B cell (primary cell): ENCODE data around the gene SORL1. TPM values are rescaled to one million over a fixed set of nuclear protein-coding genes. Genes with fewer than 3 reads are reported as not detected.

Source experiments
- ATAC-seq: fragments of 200-7000 bp; cut with Tn5 transposase; one replicate; pipeline ENCODE4 v1.10.0; 2021; ENCODE audit warnings: low read depth, mild to moderate bottlenecking, moderate number of reproducible peaks, moderate library complexity
- CTCF ChIA-PET: fragments of 350-600 bp; sonication (Branson Sonifier 250); formaldehyde crosslinking; loops from one replicate; lab custom pipeline; 2021; ENCODE audit warnings: antibody characterized with exemption, inconsistent platforms; lab: Charles Lee
- POLR2A ChIA-PET: fragments of 350-600 bp; sonication (Branson Sonifier 250); formaldehyde crosslinking; loops from one replicate; lab custom pipeline; 2021; ENCODE audit warnings: antibody characterized with exemption; lab: Charles Lee
- DNase-seq: peaks from one replicate; pipeline ENCODE4 v3.0.0; 2013
- H2AFZ ChIP-seq: 2 replicates; pipeline ENCODE4 v1.6.1; 2012; ENCODE audit warnings: mild to moderate bottlenecking, low read depth, low read length; ENCODE audit not compliant: insufficient read depth, poor library complexity, severe bottlenecking
- H3K27ac ChIP-seq, 2 donors: 1 replicate in 1 of 2; 2 replicates in 1 of 2; pipeline ENCODE4 v1.5.1; 2012 to 2013; ENCODE audit warnings: low read length in 2 of 2, mild to moderate bottlenecking in 2 of 2, moderate library complexity in 1 of 2
- H3K27me3 ChIP-seq, 4 experiments: fragments of 200-600 bp in 1 of 4; sonication (generic) in 1 of 4; replicated peaks in 1 of 4; 1 replicate in 2 of 4; 2 replicates in 2 of 4; pipeline versions ENCODE4 v1.6.1 to v1.7.0; 2013 to 2016; ENCODE audit warnings: low read length in 3 of 4, mild to moderate bottlenecking in 2 of 4, mixed read lengths in 1 of 4, moderate library complexity in 1 of 4; ENCODE audit not compliant: insufficient read depth in 4 of 4, control insufficient read depth in 3 of 4; ENCODE audit errors: control extremely low read depth in 1 of 4
- H3K36me3 ChIP-seq, 2 experiments: replicated peaks in 1 of 2; 1 replicate in 1 of 2; 2 replicates in 1 of 2; pipeline versions ENCODE4 v1.6.1 to v1.7.1; 2013; ENCODE audit warnings: low read length in 1 of 2; ENCODE audit not compliant: insufficient read depth in 2 of 2, control insufficient read depth in 1 of 2; ENCODE audit errors: control extremely low read depth in 1 of 2, extremely low read depth in 1 of 2
- H3K4me1 ChIP-seq, 2 donors: fragments of 200-600 bp in 1 of 2; sonication (generic) in 1 of 2; 1 replicate in 1 of 2; 2 replicates in 1 of 2; pipeline versions ENCODE4 v1.5.1 to v1.6.1; 2013 to 2017; ENCODE audit warnings: low read length in 2 of 2; ENCODE audit not compliant: control insufficient read depth in 2 of 2, insufficient read depth in 2 of 2
- H3K4me2 ChIP-seq: replicated peaks from 2 replicates; pipeline ENCODE3; 2012; ENCODE audit warnings: mild to moderate bottlenecking, low read depth, low read length; ENCODE audit not compliant: poor library complexity, severe bottlenecking
- H3K4me3 ChIP-seq, 5 experiments: fragments of 200-600 bp in 1 of 5; sonication (generic) in 1 of 5; 1 replicate in 3 of 5; 2 replicates in 2 of 5; pipeline versions ENCODE4 v1.5.1 to v1.7.0; 2011 to 2016; ENCODE audit warnings: low read length in 4 of 5, mild to moderate bottlenecking in 4 of 5, low read depth in 2 of 5, control low read depth in 1 of 5, moderate library complexity in 1 of 5; ENCODE audit not compliant: insufficient read depth in 1 of 5; ENCODE audit errors: control extremely low read depth in 1 of 5, extremely low read depth in 1 of 5
- H3K79me2 ChIP-seq: fragments of 200-600 bp; sonication (generic); one replicate; pipeline ENCODE4 v1.6.0; 2016; ENCODE audit warnings: low read length; ENCODE audit not compliant: control insufficient read depth, insufficient read depth
- H3K9ac ChIP-seq: fragments of 200-600 bp; sonication (generic); 2 replicates; pipeline ENCODE4 v1.6.1; 2017; ENCODE audit warnings: mild to moderate bottlenecking, low read length, moderate library complexity
- H3K9me3 ChIP-seq, 3 donors: one replicate each; pipeline versions ENCODE4 v1.6.1 to v1.7.1; 2013; ENCODE audit warnings: low read length in 2 of 3; ENCODE audit not compliant: control insufficient read depth in 2 of 3, insufficient read depth in 1 of 3; ENCODE audit errors: control extremely low read depth in 1 of 3
- H4K20me1 ChIP-seq: 2 replicates; pipeline ENCODE4 v1.6.0; 2012; ENCODE audit warnings: mild to moderate bottlenecking, low read length; ENCODE audit not compliant: insufficient read depth, control insufficient read depth, poor library complexity, severe bottlenecking
- H3K27ac Mint-ChIP-seq: one replicate; pipeline ENCODE4 v1.8.0; 2021; ENCODE audit warnings: mixed read lengths
- H3K27me3 Mint-ChIP-seq: one replicate; pipeline ENCODE4 v1.8.0; 2021; ENCODE audit warnings: mixed read lengths
- H3K4me1 Mint-ChIP-seq: one replicate; pipeline ENCODE4 v1.8.0; 2021; ENCODE audit warnings: mixed read lengths
- H3K4me3 Mint-ChIP-seq: one replicate; pipeline ENCODE4 v1.8.0; 2021; ENCODE audit warnings: mixed read lengths
- H3K9me3 Mint-ChIP-seq: one replicate; pipeline ENCODE4 v1.8.0; 2022; ENCODE audit warnings: mixed read lengths; ENCODE audit not compliant: insufficient read depth
- CTCF ChIP-seq: fragments of 200-600 bp; IDR thresholded peaks from one replicate; pipeline ENCODE4 v1.8.0; 2022; ENCODE audit warnings: antibody characterized with exemption, mild to moderate bottlenecking
- EZH2 ChIP-seq: IDR thresholded peaks from 2 replicates; pipeline ENCODE4 v1.6.1; 2012; ENCODE audit warnings: borderline replicate concordance, low read depth, mild to moderate bottlenecking, moderate library complexity, low read length; ENCODE audit not compliant: insufficient read depth, poor library complexity, severe bottlenecking
- WGBS: methylation state at CpG from one replicate; pipeline ENCODE4 v1.1.5; 2013; ENCODE audit warnings: missing lambda C conversion rate; ENCODE audit not compliant: insufficient coverage; 5-methylcytosine and 5-hydroxymethylcytosine counted together
- intact Hi-C: fragments of 100-400 bp; cut with micrococcal nuclease; formaldehyde crosslinking; loops from one replicate; pipeline ENCODE4 v1.10.0; 2022
- polyA plus RNA-seq: library from polyadenylated mRNA; depleted of rRNA; stranded (reverse); fragments of >200 nt; gene quantifications from 2 replicates; pipeline ENCODE4 v1.2.3, GENCODE V29; 2012
- total RNA-seq, 2 donors: library from RNA; stranded (reverse); fragments of 120-200 nt in 1 of 2; gene quantifications; 1 replicate in 1 of 2; 2 replicates in 1 of 2; pipeline versions ENCODE4 v1.2.3 to v1.2.4, GENCODE V29; 2013 to 2022

SORL1 gene
- total and polyA plus RNA-seq, 2 donors (not counting 1 experiment from before 2014, with no cell fraction given) = 13.0 to 396 TPM

- POLR2A ChIA-PET = no interaction called here
- Histone ChIP-seq H3K36me3 (no peaks in the 10 kb centered on the region), H2AFZ (no peak overlapping the region), H3K27ac (no peak overlapping the region), H3K9me3 (peaks cover 0 to 2% (median 0%) of the 10 kb centered on the region in 3 donors), H3K9ac (no peak overlapping the region), H3K4me3 (no peak overlapping the region), H3K4me2 (no peak overlapping the region), H3K79me2 (no peaks in the 10 kb centered on the region), H4K20me1 (no peaks in the 10 kb centered on the region), H3K4me1 (no peaks in the 10 kb centered on the region), H3K27me3 (no peaks in the 10 kb centered on the region)
- Mint-ChIP-seq H3K4me3 (no peak overlapping the region), H3K4me1 (no peaks in the 10 kb centered on the region), H3K9me3 (no peaks in the 10 kb centered on the region), H3K27ac (no peak overlapping the region), H3K27me3 (peaks cover 11% of the 10 kb centered on the region)
- CTCF ChIA-PET = interaction anchor here (0.6 to 0.7 kb wide), 2 partner anchors 13 to 149 kb away, joined by 3 read pairs; no protein-coding TSS in a partner anchor
- no peak for DNase-seq
- no CpG with 5 or more reads among the region's 1 CpG for WGBS
- no peak for TF ChIP-seq EZH2
- no peak for TF ChIP-seq CTCF
- intact Hi-C loops = no loop called here
- ATAC-seq = no peak
Observed at GRCh38 chr11:121667836-121668235, 215.7 kb downstream of the SORL1 start.

GRCh38 chr11:121669422-121669821 is 217.3 kb downstream of the SORL1 start:
- 71% methylated on average over 1 of the region's 4 CpGs for WGBS
- Histone ChIP-seq H3K4me2 (no peak overlapping the region), H3K27ac (no peak overlapping the region), H3K9me3 (peaks cover 0 to 2% (median 0%) of the 10 kb centered on the region in 3 donors), H4K20me1 (no peaks in the 10 kb centered on the region), H3K27me3 (no peaks in the 10 kb centered on the region), H3K79me2 (no peaks in the 10 kb centered on the region), H3K36me3 (no peaks in the 10 kb centered on the region), H3K9ac (no peak overlapping the region), H3K4me1 (no peaks in the 10 kb centered on the region), H3K4me3 (no peak overlapping the region), H2AFZ (no peak overlapping the region)
- ChIA-PET CTCF (no interaction called here), POLR2A (no interaction called here)
- Mint-ChIP-seq H3K4me1 (no peaks in the 10 kb centered on the region), H3K27me3 (peaks cover 7% of the 10 kb centered on the region), H3K27ac (no peak overlapping the region), H3K4me3 (no peak overlapping the region), H3K9me3 (no peaks in the 10 kb centered on the region)
- ATAC-seq (no peak), DNase-seq (no peak)
- TF ChIP-seq CTCF = no peak
- intact Hi-C loops = no loop called here
